Measurements from ENCODE around the gene ARL5A.

GRCh38 chr2:151795646-151796240 is 32.5 kb downstream of the ARL5A start:
- no peak for TF ChIP-seq EZH2 (IDR thresholded peaks at IDR 0.05; ENCODE audit: insufficient read depth, poor library complexity, severe bottlenecking)
- TF ChIP-seq EZH2phosphoT487 (IDR thresholded peaks at IDR 0.05; ENCODE audit: insufficient read depth, low read depth) = no peak
